ENCODE results near the gene BTBD7.

The BTBD7 gene

DNA sequence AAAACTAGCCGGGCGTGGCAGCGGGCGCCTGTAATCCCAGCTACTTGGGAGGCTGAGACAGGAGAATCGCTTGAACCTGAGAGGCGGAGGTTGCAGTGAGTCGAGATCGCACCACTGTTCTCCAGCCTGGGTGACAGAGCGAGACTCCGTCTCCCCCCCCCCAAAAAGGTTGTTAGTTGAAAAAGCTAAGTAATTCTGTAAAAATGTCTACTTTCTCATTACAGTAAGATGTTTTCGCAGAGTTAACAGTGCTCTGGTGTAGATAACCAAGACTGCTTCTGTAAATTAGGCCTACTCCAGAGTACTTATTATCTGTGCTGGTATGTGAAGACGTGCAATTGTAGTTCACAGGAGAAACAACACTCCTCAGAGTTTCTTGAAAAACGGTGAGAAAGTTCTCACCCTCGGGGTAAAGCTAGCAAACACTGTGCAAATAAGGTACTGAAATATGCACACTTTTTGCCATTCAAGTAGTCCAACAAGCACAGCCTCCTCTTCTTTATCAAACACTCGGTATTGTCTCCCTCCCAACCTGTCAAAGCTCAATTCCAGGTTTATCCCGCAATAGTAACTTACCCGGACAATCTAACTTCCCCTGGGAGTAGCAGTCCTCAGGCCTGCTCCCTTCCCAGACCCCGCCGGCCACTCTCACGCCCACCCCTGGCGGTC, 974 bp downstream of the BTBD7 start:
- DNase-seq (ENCODE audit: low spot score): no peak
- Histone ChIP-seq H3K14ac (ENCODE audit: low read length) (no peak overlapping the region), H2AFZ (ENCODE audit: low read length) (peak overlapping the region; percentile 97), H3K23ac (ENCODE audit: low read depth, low read length, poor library complexity) (peak overlapping the region; percentile 99), H3K27ac (replicated peaks; ENCODE audit: low read length) (peak overlapping the region; percentile 84), H3K9me3 (replicated peaks in 1 of 2; ENCODE audit: control insufficient read depth in 2 of 2, insufficient read depth in 1 of 2, low read depth in 1 of 2, low read length in 2 of 2) (peaks cover 0 to 3% of the 10 kb centered on the region in 2 donors), H2BK5ac (ENCODE audit: low read length) (peak overlapping the region; percentile 95), H3K4me3 (ENCODE audit: low read length in 2 of 2) (peak overlapping the region; percentile 60 to 95), H3K79me1 (ENCODE audit: low read depth, low read length) (peaks cover under 1% of the 10 kb centered on the region), H3K9ac (ENCODE audit: low read depth, low read length, poor library complexity) (peak overlapping the region; percentile 99), H2BK12ac (ENCODE audit: low read length) (no peak overlapping the region), H4K8ac (ENCODE audit: low read depth, low read length) (no peak overlapping the region), H3K18ac (ENCODE audit: low read length) (no peak overlapping the region), H2AK5ac (ENCODE audit: low read depth, low read length) (no peak overlapping the region), H2BK15ac (ENCODE audit: low read length) (no peak overlapping the region), H3K4me2 (ENCODE audit: insufficient read depth, low read length, poor library complexity, severe bottlenecking) (peak overlapping the region; percentile 77), H3K36me3 (replicated peaks in 1 of 2; ENCODE audit: control insufficient read depth in 2 of 2, insufficient read depth in 2 of 2, low read length in 2 of 2) (no peaks in the 10 kb centered on the region), H4K91ac (ENCODE audit: low read depth, low read length, poor library complexity) (no peak overlapping the region), H2BK120ac (ENCODE audit: low read depth, low read length) (no peak overlapping the region), H3K27me3 (ENCODE audit: control insufficient read depth in 3 of 3, insufficient read depth in 3 of 3, low read depth in 1 of 3, low read length in 3 of 3) (no peaks in the 10 kb centered on the region), H3K4me1 (ENCODE audit: control insufficient read depth in 2 of 2, insufficient read depth in 1 of 2, low read depth in 1 of 2, low read length in 2 of 2) (peaks cover 3 to 8% of the 10 kb centered on the region in 2 donors), H3K4ac (ENCODE audit: low read length) (no peak overlapping the region)
- WGBS, 2 donors (ENCODE audit: extremely low coverage in 2 of 2, insufficient read length in 2 of 2, insufficient replicate concordance in 1 of 2): no CpG with 5 or more reads among the region's 21 CpGs

DNA sequence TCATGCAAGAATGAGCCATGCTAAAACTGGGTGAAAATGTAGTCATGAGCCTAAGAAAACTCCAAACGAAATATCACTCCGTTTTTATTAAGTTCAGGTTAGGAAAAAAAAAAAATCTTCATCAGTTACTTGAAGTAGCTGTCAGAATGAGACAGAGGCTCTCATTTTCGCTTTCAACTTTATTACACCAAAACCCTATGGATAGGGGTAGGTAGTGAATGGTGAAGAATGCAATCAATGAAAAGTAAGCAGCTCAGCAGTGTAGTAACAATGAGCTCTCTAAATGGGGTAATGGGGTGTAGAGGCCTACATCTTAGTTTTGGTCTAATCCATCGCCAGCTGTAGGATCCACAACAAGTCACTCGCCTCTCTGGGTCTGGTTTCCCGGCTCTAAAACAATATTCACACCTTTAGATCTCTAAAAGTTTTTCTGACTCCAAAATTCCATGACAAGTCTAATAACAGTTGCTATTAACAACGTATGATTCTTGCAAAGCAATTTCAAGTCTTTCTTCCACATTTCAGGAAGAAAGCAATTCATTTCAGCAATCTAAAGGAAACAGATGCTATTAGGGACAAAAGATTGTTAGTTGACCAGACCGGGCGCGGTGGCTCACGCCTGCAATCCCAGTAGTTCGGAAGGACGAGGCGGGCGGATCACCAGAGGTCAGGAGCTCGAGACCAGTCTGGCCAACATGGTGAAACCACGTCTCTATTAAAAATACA, 1.7 kb downstream of the BTBD7 start:
- H2BK15ac ChIP-seq (ENCODE audit: low read length): no peak overlapping the region
- peaks cover 3 to 8% of the 10 kb centered on the region in 2 donors for H3K4me1 ChIP-seq (ENCODE audit: control insufficient read depth in 2 of 2, insufficient read depth in 1 of 2, low read depth in 1 of 2, low read length in 2 of 2)
- no peak overlapping the region for H2BK5ac ChIP-seq (ENCODE audit: low read length)
- H3K4me3 ChIP-seq (ENCODE audit: low read length in 2 of 2): peak overlapping the region in 1 of 2 donors; percentile 60
- H3K27ac ChIP-seq (replicated peaks; ENCODE audit: low read length): no peak overlapping the region
- H4K91ac ChIP-seq (ENCODE audit: low read depth, low read length, poor library complexity): no peak overlapping the region
- H3K27me3 ChIP-seq (ENCODE audit: control insufficient read depth in 3 of 3, insufficient read depth in 3 of 3, low read depth in 1 of 3, low read length in 3 of 3): no peaks in the 10 kb centered on the region
- no peaks in the 10 kb centered on the region for H3K9me3 ChIP-seq (replicated peaks in 1 of 2; ENCODE audit: control insufficient read depth in 2 of 2, insufficient read depth in 1 of 2, low read depth in 1 of 2, low read length in 2 of 2)
- no peaks in the 10 kb centered on the region for H3K36me3 ChIP-seq (replicated peaks in 1 of 2; ENCODE audit: control insufficient read depth in 2 of 2, insufficient read depth in 2 of 2, low read length in 2 of 2)
- no CpG with 5 or more reads among the region's 17 CpGs for WGBS, 2 donors (ENCODE audit: extremely low coverage in 2 of 2, insufficient read length in 2 of 2, insufficient replicate concordance in 1 of 2)
- no peak overlapping the region for H3K23ac ChIP-seq (ENCODE audit: low read depth, low read length, poor library complexity)
- H3K9ac ChIP-seq (ENCODE audit: low read depth, low read length, poor library complexity): no peak overlapping the region
- H2BK12ac ChIP-seq (ENCODE audit: low read length): no peak overlapping the region
- no peak overlapping the region for H2AFZ ChIP-seq (ENCODE audit: low read length)
- DNase-seq (ENCODE audit: low spot score): no peak
- no peak overlapping the region for H4K8ac ChIP-seq (ENCODE audit: low read depth, low read length)
- H2AK5ac ChIP-seq (ENCODE audit: low read depth, low read length): no peak overlapping the region
- H3K14ac ChIP-seq (ENCODE audit: low read length): no peak overlapping the region
- H3K79me1 ChIP-seq (ENCODE audit: low read depth, low read length): peaks cover 2% of the 10 kb centered on the region
- no peak overlapping the region for H2BK120ac ChIP-seq (ENCODE audit: low read depth, low read length)
- no peak overlapping the region for H3K4ac ChIP-seq (ENCODE audit: low read length)
- no peak overlapping the region for H3K4me2 ChIP-seq (ENCODE audit: insufficient read depth, low read length, poor library complexity, severe bottlenecking)
- H3K18ac ChIP-seq (ENCODE audit: low read length): no peak overlapping the region

- Histone ChIP-seq H2BK120ac (ENCODE audit: low read depth, low read length) (no peak overlapping the region), H2AK5ac (ENCODE audit: low read depth, low read length) (no peak overlapping the region), H3K4ac (ENCODE audit: low read length) (no peak overlapping the region), H4K8ac (ENCODE audit: low read depth, low read length) (no peak overlapping the region), H2BK15ac (ENCODE audit: low read length) (no peak overlapping the region), H3K27ac (replicated peaks; ENCODE audit: low read length) (no peak overlapping the region), H3K4me1 (ENCODE audit: control insufficient read depth in 2 of 2, insufficient read depth in 1 of 2, low read depth in 1 of 2, low read length in 2 of 2) (peaks cover 3 to 8% of the 10 kb centered on the region in 2 donors), H3K23ac (ENCODE audit: low read depth, low read length, poor library complexity) (no peak overlapping the region), H3K79me1 (ENCODE audit: low read depth, low read length) (peaks cover 2% of the 10 kb centered on the region), H3K9me3 (replicated peaks in 1 of 2; ENCODE audit: control insufficient read depth in 2 of 2, insufficient read depth in 1 of 2, low read depth in 1 of 2, low read length in 2 of 2) (no peaks in the 10 kb centered on the region), H2BK12ac (ENCODE audit: low read length) (no peak overlapping the region), H3K27me3 (ENCODE audit: control insufficient read depth in 3 of 3, insufficient read depth in 3 of 3, low read depth in 1 of 3, low read length in 3 of 3) (no peaks in the 10 kb centered on the region), H3K36me3 (replicated peaks in 1 of 2; ENCODE audit: control insufficient read depth in 2 of 2, insufficient read depth in 2 of 2, low read length in 2 of 2) (no peaks in the 10 kb centered on the region), H2AFZ (ENCODE audit: low read length) (no peak overlapping the region), H2BK5ac (ENCODE audit: low read length) (no peak overlapping the region), H3K9ac (ENCODE audit: low read depth, low read length, poor library complexity) (no peak overlapping the region), H3K4me2 (ENCODE audit: insufficient read depth, low read length, poor library complexity, severe bottlenecking) (no peak overlapping the region), H4K91ac (ENCODE audit: low read depth, low read length, poor library complexity) (no peak overlapping the region), H3K4me3 (ENCODE audit: low read length in 2 of 2) (no peak overlapping the region), H3K14ac (ENCODE audit: low read length) (no peak overlapping the region), H3K18ac (ENCODE audit: low read length) (no peak overlapping the region)
- no peak for DNase-seq (ENCODE audit: low spot score)
- no CpG with 5 or more reads among the region's 2 CpGs for WGBS, 2 donors (ENCODE audit: extremely low coverage in 2 of 2, insufficient read length in 2 of 2, insufficient replicate concordance in 1 of 2)
These were observed 2.2 kb downstream of the BTBD7 start for GRCh38 chr14:93330609-93331000.

DNA sequence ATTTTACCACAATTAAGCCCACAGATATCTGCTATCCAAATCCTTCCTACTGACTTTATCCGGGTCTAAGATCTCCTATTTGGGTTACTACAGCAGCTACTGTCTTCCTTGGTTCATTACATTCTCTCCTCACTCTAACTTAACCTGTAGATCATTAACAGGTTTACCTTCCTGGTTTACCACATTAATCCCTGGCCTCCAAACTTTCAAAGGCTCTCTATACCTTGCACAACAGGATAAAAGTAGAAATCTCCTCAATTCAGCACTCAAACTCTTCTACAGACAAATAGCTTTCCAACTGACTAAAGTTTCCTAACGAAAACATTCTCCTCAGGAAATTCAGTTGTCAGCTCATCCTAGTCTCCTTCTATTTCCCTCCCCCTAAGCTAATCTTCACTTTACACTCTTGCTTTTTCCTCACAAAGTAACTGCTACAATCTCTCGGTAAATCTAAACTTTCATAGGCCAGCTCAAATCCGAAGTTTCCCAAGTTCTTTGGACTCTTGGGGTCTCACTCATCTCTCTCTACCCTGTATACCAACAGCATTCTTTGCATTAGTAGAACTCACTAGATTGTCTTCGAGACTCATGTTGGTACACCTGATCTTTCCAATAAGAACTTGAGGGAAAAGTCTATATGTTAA, 2.7 kb downstream of the BTBD7 start:
- H4K8ac ChIP-seq (ENCODE audit: low read depth, low read length): no peak overlapping the region
- H3K27ac ChIP-seq (replicated peaks; ENCODE audit: low read length): no peak overlapping the region
- no peak overlapping the region for H2BK12ac ChIP-seq (ENCODE audit: low read length)
- no peak overlapping the region for H3K23ac ChIP-seq (ENCODE audit: low read depth, low read length, poor library complexity)
- no peak overlapping the region for H3K14ac ChIP-seq (ENCODE audit: low read length)
- no peaks in the 10 kb centered on the region for H3K27me3 ChIP-seq (ENCODE audit: control insufficient read depth in 3 of 3, insufficient read depth in 3 of 3, low read depth in 1 of 3, low read length in 3 of 3)
- H3K4ac ChIP-seq (ENCODE audit: low read length): no peak overlapping the region
- H3K9me3 ChIP-seq (replicated peaks in 1 of 2; ENCODE audit: control insufficient read depth in 2 of 2, insufficient read depth in 1 of 2, low read depth in 1 of 2, low read length in 2 of 2): no peaks in the 10 kb centered on the region
- H3K4me3 ChIP-seq (ENCODE audit: low read length in 2 of 2): no peak overlapping the region
- no peak overlapping the region for H2AK5ac ChIP-seq (ENCODE audit: low read depth, low read length)
- no CpG with 5 or more reads among the region's 5 CpGs for WGBS, 2 donors (ENCODE audit: extremely low coverage in 2 of 2, insufficient read length in 2 of 2, insufficient replicate concordance in 1 of 2)
- no peak overlapping the region for H3K4me2 ChIP-seq (ENCODE audit: insufficient read depth, low read length, poor library complexity, severe bottlenecking)
- peaks cover 3 to 8% of the 10 kb centered on the region in 2 donors for H3K4me1 ChIP-seq (ENCODE audit: control insufficient read depth in 2 of 2, insufficient read depth in 1 of 2, low read depth in 1 of 2, low read length in 2 of 2)
- H4K91ac ChIP-seq (ENCODE audit: low read depth, low read length, poor library complexity): no peak overlapping the region
- H2AFZ ChIP-seq (ENCODE audit: low read length): no peak overlapping the region
- DNase-seq (ENCODE audit: low spot score): no peak
- H3K36me3 ChIP-seq (replicated peaks in 1 of 2; ENCODE audit: control insufficient read depth in 2 of 2, insufficient read depth in 2 of 2, low read length in 2 of 2): no peaks in the 10 kb centered on the region
- no peak overlapping the region for H2BK120ac ChIP-seq (ENCODE audit: low read depth, low read length)
- H2BK15ac ChIP-seq (ENCODE audit: low read length): no peak overlapping the region
- peaks cover 2% of the 10 kb centered on the region for H3K79me1 ChIP-seq (ENCODE audit: low read depth, low read length)
- H3K18ac ChIP-seq (ENCODE audit: low read length): no peak overlapping the region
- H2BK5ac ChIP-seq (ENCODE audit: low read length): no peak overlapping the region
- no peak overlapping the region for H3K9ac ChIP-seq (ENCODE audit: low read depth, low read length, poor library complexity)
